ENCODE results near the gene SERTAD4. TPM values are rescaled to one million over a fixed set of nuclear protein-coding genes. Genes with fewer than 3 reads are reported as not detected.

Gene SERTAD4
- total RNA-seq, 1 experiment from 2014 or later = 2.6 TPM

DNA sequence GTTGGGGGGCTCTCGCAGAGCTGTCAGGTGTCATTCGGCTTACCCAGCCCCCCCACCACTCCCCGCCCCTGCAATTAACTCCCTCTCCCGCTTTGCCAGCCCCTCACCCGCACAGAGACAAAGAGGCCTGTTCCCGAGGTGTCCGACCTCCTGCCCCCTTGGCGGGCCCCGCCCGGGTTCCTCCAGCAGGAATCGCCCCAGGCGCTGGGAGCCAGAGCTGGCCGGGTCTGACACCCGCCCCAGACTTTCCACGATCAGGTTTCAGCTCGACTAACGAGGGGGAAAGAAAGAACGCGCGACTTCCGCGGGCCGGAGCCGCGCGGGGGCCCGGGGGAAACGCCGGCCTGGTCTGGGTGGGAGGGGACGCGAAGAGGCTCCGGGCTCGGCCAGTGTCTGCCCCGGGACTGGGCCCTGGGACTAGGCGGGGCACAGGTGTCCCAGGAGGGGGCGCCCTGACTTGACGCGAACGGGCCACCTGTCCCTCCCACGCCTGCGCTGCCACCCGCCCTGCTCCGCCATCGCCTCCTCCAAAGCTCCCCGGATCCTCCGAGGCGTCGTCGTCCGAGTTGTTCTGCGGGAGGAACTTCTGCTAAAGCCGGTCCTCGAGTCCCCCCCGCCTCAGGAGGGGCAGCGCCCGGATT lies 59.8 kb downstream of the SERTAD4 start:
- no peaks in the 10 kb centered on the region for H3K27me3 ChIP-seq (ENCODE audit: low read length)
- ChIA-PET POLR2A (ENCODE audit: unreplicated experiment) (no interaction called here), CTCF (no interaction called here)
- no peak overlapping the region for H3K27ac ChIP-seq (ENCODE audit: low read length)
- peak overlapping the region; percentile 92 for H2AFZ ChIP-seq (ENCODE audit: low read length)
- DNase-seq = peak; percentile 57
- H3K9me3 ChIP-seq (ENCODE audit: low read length) = no peaks in the 10 kb centered on the region
- no TSS peak for BruUV-seq (replicated peaks)
- H3K4me2 ChIP-seq (ENCODE audit: low read length) = peak overlapping the region; percentile 94
- intact Hi-C loops (cut with micrococcal nuclease) = loop anchor here (5.0 kb wide), 1 partner anchor 40 kb away; no protein-coding TSS in a partner anchor
- peak; percentile 86 for ATAC-seq
- H3K4me3 ChIP-seq (ENCODE audit: low read length) = peak overlapping the region; percentile 69
- H3K9me2 ChIP-seq (replicated peaks; ENCODE audit: low read length) = 0 out of 2 replicates have a peak, but pooled peaks cover 4% of the 10 kb centered on the region
- H4K20me1 ChIP-seq (ENCODE audit: low read length) = no peaks in the 10 kb centered on the region
- H3F3A ChIP-seq (ENCODE audit: low read length, unreplicated experiment) = no peaks in the 10 kb centered on the region
- H3K4me1 ChIP-seq (ENCODE audit: insufficient read depth, low read length) = peaks cover 12% of the 10 kb centered on the region
- no peak for TF ChIP-seq EZH2 (IDR thresholded peaks at IDR 0.05; ENCODE audit: low read length, unreplicated experiment)
- no peak for TF ChIP-seq EZH2phosphoT487 (IDR thresholded peaks at IDR 0.05; ENCODE audit: borderline replicate concordance, low read length)
- TF ChIP-seq CTCF (conservative IDR thresholded peaks at IDR 0.05; ENCODE audit: low read depth, low read length) = peak; percentile 70
- H3K36me3 ChIP-seq (ENCODE audit: low read depth, low read length) = no peaks in the 10 kb centered on the region
- H3K9ac ChIP-seq (ENCODE audit: low read length) = peak overlapping the region; percentile 24
- no peaks in the 10 kb centered on the region for H3K79me2 ChIP-seq (ENCODE audit: low read length)

DNA sequence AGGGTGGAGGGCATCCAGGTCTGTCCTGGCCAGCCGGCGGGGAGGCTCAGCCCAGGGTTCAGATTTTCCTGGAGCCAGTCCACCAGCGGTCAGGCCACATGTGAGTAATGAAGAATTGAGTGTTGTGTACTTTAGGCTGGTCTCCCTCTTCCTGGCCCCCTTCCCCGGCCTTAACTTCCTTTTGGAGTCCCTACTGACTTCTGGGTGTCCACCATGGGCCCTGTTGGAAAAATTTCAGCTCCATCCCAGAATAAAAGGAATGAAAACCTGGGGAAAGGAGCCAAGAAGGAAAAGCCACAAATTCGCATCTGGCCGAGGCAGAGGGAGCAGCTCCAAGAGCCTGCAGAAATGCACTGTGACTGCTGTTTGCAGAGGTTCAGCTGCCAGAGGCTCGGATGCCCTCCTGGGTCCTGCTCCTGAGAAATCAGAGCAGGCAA lies 60.6 kb downstream of the SERTAD4 start:
- no peaks in the 10 kb centered on the region for H3K9me2 ChIP-seq (replicated peaks; ENCODE audit: low read length)
- ATAC-seq (no peak), DNase-seq (no peak)
- H3K27me3 ChIP-seq (ENCODE audit: low read length) = no peaks in the 10 kb centered on the region
- H3K4me1 ChIP-seq (ENCODE audit: insufficient read depth, low read length) = peaks cover 12% of the 10 kb centered on the region
- BruUV-seq (replicated peaks) = no TSS peak
- H4K20me1 ChIP-seq (ENCODE audit: low read length) = no peaks in the 10 kb centered on the region
- TF ChIP-seq EZH2phosphoT487 (IDR thresholded peaks at IDR 0.05; ENCODE audit: borderline replicate concordance, low read length) (no peak), CTCF (conservative IDR thresholded peaks at IDR 0.05; ENCODE audit: low read depth, low read length) (no peak), EZH2 (IDR thresholded peaks at IDR 0.05; ENCODE audit: low read length, unreplicated experiment) (no peak)
- no peak overlapping the region for H3K9ac ChIP-seq (ENCODE audit: low read length)
- POLR2A ChIA-PET (ENCODE audit: unreplicated experiment) = no interaction called here
- CTCF ChIA-PET = no interaction called here
- H3K27ac ChIP-seq (ENCODE audit: low read length) = no peak overlapping the region
- peak overlapping the region; percentile 92; the same call in 1 of the 2 replicates for H2AFZ ChIP-seq (ENCODE audit: low read length)
- peak overlapping the region; percentile 94 for H3K4me2 ChIP-seq (ENCODE audit: low read length)
- no peak overlapping the region for H3K4me3 ChIP-seq (ENCODE audit: low read length)
- H3K79me2 ChIP-seq (ENCODE audit: low read length) = no peaks in the 10 kb centered on the region
- no peaks in the 10 kb centered on the region for H3K9me3 ChIP-seq (ENCODE audit: low read length)
- intact Hi-C loops (cut with micrococcal nuclease) = loop anchor here (5.0 kb wide), 1 partner anchor 41 kb away; no protein-coding TSS in a partner anchor
- H3K36me3 ChIP-seq (ENCODE audit: low read depth, low read length) = no peaks in the 10 kb centered on the region
- no peaks in the 10 kb centered on the region for H3F3A ChIP-seq (ENCODE audit: low read length, unreplicated experiment)
